HG03439 (cell line): ENCODE data around the gene ARID1B.
A peak's percentile ranks its signal among the peaks of the same experiment; 100 is the strongest.

Source experiments
- ATAC-seq: cut with Tn5 transposase; IDR thresholded peaks from one replicate; pipeline ENCODE4 v1.9.1; 2021; ENCODE audit warnings: mild to moderate bottlenecking, moderate library complexity; ENCODE audit not compliant: unreplicated experiment

ARID1B gene

GRCh38 chr6:156954191-156954590 is 177.0 kb downstream of the ARID1B start:
- no peak for ATAC-seq

- no peak for ATAC-seq
Measured at GRCh38 chr6:156954816-156955215, 177.6 kb downstream of the ARID1B start.

- no peak for ATAC-seq
Measured at GRCh38 chr6:156955494-156956183, 178.5 kb downstream of the ARID1B start.

GRCh38 chr6:156956286-156956685 is 179.1 kb downstream of the ARID1B start:
- ATAC-seq = no peak

- ATAC-seq = peak; percentile 72
Measured at GRCh38 chr6:156957931-156958547, 180.9 kb downstream of the ARID1B start.

- no peak for ATAC-seq
Measured at GRCh38 chr6:156960525-156960924, 183.3 kb downstream of the ARID1B start.

GRCh38 chr6:156961282-156961892 is 184.2 kb downstream of the ARID1B start:
- ATAC-seq = no peak

GRCh38 chr6:156963712-156964700 is 186.8 kb downstream of the ARID1B start:
- peak; percentile 67 for ATAC-seq

GRCh38 chr6:156967852-156968251 is 190.7 kb downstream of the ARID1B start:
- ATAC-seq = no peak

- no peak for ATAC-seq
Measured at GRCh38 chr6:156969233-156969632, 192.1 kb downstream of the ARID1B start.

- ATAC-seq = no peak
Measured at GRCh38 chr6:156970595-156971112, 193.5 kb downstream of the ARID1B start.

- no peak for ATAC-seq
Measured at GRCh38 chr6:156971153-156971885, 194.1 kb downstream of the ARID1B start.

- no peak for ATAC-seq
Measured at GRCh38 chr6:156972145-156972544, 195.0 kb downstream of the ARID1B start.

- no peak for ATAC-seq
Measured at GRCh38 chr6:156974830-156975261, 197.7 kb downstream of the ARID1B start.

- ATAC-seq = no peak
Measured at GRCh38 chr6:156975414-156975813, 198.2 kb downstream of the ARID1B start.

- ATAC-seq = no peak
Measured at GRCh38 chr6:156976216-156977127, 199.3 kb downstream of the ARID1B start.

- ATAC-seq = no peak
Measured at GRCh38 chr6:156977527-156978291, 200.5 kb downstream of the ARID1B start.

- peak; percentile 51 for ATAC-seq
Measured at GRCh38 chr6:156978948-156979347, 201.8 kb downstream of the ARID1B start.
